Naive thymus-derived CD8-positive, alpha-beta T cell (primary cell): ENCODE measurements around the gene ABCG5. TPM values are rescaled to one million over a fixed set of nuclear protein-coding genes. Genes with fewer than 3 reads are reported as not detected.

Experiments
- ATAC-seq, 2 donors: fragments of 150-1000 bp; cut with Tn5 transposase in 1 of 2; sonication (Bioruptor Pico), chemical (Tn5 transposase) in 1 of 2; 1 replicate in 1 of 2; 2 replicates in 1 of 2; pipeline ENCODE4 v1.10.0; 2021; ENCODE audit warnings: mild to moderate bottlenecking in 2 of 2, moderate library complexity in 2 of 2
- POLR2A ChIA-PET: fragments of 350-600 bp; sonication (Branson Sonifier 250); formaldehyde crosslinking; loops from one replicate; lab custom pipeline; 2021; ENCODE audit warnings: antibody characterized with exemption; lab: Charles Lee
- DNase-seq, 10 donors: peaks; one replicate each; pipeline versions ENCODE4 v3.0.0 to v3.0.0-alpha.2; 2020 to 2022
- H3K27ac Mint-ChIP-seq, 10 donors: one replicate each; pipeline ENCODE4 v1.8.0; 2020 to 2022; ENCODE audit warnings: mild to moderate bottlenecking in 10 of 10, mixed read lengths in 10 of 10, moderate library complexity in 4 of 10, inconsistent platforms in 1 of 10
- H3K27me3 Mint-ChIP-seq, 5 donors: one replicate each; pipeline ENCODE4 v1.8.0; 2021 to 2022; ENCODE audit warnings: mixed read lengths in 5 of 5
- H3K36me3 Mint-ChIP-seq, 3 donors: one replicate each; pipeline ENCODE4 v1.8.0; 2020 to 2022; ENCODE audit warnings: mixed read lengths in 3 of 3, mild to moderate bottlenecking in 2 of 3, inconsistent platforms in 1 of 3
- H3K4me1 Mint-ChIP-seq, 4 donors: one replicate each; pipeline ENCODE4 v1.8.0; 2021 to 2022; ENCODE audit warnings: mixed read lengths in 4 of 4
- H3K4me3 Mint-ChIP-seq, 10 donors: one replicate each; pipeline ENCODE4 v1.8.0; 2020 to 2022; ENCODE audit warnings: mild to moderate bottlenecking in 10 of 10, mixed read lengths in 10 of 10, moderate library complexity in 6 of 10, inconsistent platforms in 1 of 10
- H3K9me3 Mint-ChIP-seq, 9 donors: one replicate each; pipeline ENCODE4 v1.8.0; 2020 to 2022; ENCODE audit warnings: mixed read lengths in 9 of 9, mild to moderate bottlenecking in 3 of 9, inconsistent platforms in 1 of 9, moderate library complexity in 1 of 9
- polyA plus RNA-seq, 3 donors: library from polyadenylated mRNA; unstranded; fragments of 300-500 nt; fragmentation: Illumina TruSeq; gene quantifications; one replicate each; pipeline ENCODE4 v1.2.3, GENCODE V29; 2021
- total RNA-seq, 8 experiments: library from RNA in 2 of 8; stranded (reverse) in 2 of 8; gene quantifications; one replicate each; pipeline ENCODE4 v1.2.3 and lab custom pipeline; 2021 to 2026

The ABCG5 gene
- total RNA-seq, result not detected
- not detected for polyA plus RNA-seq
- total RNA-seq (lab: John Stamatoyannopoulos, UW), result 0 reads per million in 6 experiments

DNA sequence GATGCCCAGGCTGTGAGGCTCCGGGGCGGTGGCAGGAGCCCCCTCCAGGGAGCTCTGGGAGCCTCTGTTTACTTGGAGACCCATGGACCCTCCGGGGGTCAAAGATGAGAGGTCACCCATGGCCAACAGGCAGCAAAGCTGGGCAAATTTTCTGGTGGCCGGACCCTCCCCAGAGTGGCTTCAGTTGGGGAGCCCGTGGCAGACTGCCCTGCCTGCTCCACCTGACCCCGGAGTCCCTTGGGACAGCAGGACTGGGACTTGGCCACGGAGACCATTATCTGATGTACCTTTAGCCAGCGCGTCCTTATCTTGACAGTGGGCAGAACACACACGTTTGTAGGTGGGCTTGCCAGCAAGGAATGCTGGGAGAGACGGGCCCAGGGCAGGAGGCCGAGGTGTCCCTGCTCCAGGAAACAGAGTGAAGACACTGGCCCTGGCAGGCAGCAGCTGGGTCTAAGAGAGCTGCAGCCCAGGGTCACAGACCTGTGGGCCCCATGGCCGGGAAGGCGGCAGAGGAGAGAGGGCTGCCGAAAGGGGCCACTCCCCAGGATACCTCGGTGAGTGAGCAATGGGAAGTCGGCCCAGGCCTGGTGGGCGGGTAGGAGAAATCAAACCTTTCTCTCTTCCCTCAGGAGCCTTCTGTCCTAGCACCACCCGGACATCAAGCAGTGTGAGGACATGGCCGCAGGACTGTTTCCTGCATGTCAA is at the start of gene ABCG5, which contains the start of gene ABCG8:
Gene ABCG5 (minus strand): TSS at position 280 of the 708 bp plus-strand sequence. CDS start 160 bp downstream, at position 120.
Gene ABCG8 (plus strand): TSS at position 412 of the 708 bp plus-strand sequence. CDS start 83 bp downstream, at position 495.
- no peak within 1 kb of the TSS for H3K4me3 Mint-ChIP-seq
- DNase-seq, result no peak
- POLR2A ChIA-PET, result no interaction called here
- no peak for ATAC-seq
- H3K36me3 Mint-ChIP-seq, result no peaks in the 10 kb centered on the region
- H3K27me3 Mint-ChIP-seq, result peaks cover 0 to 6% (median 0%) of the 10 kb centered on the region in 5 donors
- H3K9me3 Mint-ChIP-seq, result no peaks in the 10 kb centered on the region
- H3K4me1 Mint-ChIP-seq, result no peaks in the 10 kb centered on the region
- H3K27ac Mint-ChIP-seq, result peak within 1 kb of the TSS in 1 of 10 donors; percentile 21

DNA sequence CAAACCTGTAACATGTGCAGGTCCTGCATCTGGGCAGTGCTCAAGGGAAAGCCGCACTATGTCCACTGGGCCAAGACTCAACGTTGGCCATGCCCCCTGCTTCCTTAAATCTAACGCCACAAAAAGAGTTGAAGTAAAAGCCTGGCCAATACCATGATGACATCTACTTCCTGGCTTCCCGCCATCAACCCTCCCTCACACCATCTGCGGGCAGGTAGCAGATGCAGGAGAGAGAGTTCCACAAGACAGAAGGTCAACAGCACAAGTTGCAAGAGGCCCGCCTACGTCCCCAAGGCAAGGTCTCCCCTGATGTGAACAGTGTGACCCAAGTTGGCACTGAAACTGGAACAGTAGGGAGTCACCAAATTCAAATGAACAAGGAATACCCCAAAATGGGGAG is 48.5 kb upstream of the ABCG5 start:
- Mint-ChIP-seq H3K27ac (peak overlapping the region in 2 of 10 donors; percentile 31 to 34), H3K9me3 (no peaks in the 10 kb centered on the region), H3K36me3 (peaks cover 14 to 57% (median 35%) of the 10 kb centered on the region in 3 donors), H3K4me1 (no peaks in the 10 kb centered on the region), H3K4me3 (no peak overlapping the region), H3K27me3 (no peaks in the 10 kb centered on the region)
- ATAC-seq (no peak), DNase-seq (no peak)
- POLR2A ChIA-PET, result no interaction called here

DNA sequence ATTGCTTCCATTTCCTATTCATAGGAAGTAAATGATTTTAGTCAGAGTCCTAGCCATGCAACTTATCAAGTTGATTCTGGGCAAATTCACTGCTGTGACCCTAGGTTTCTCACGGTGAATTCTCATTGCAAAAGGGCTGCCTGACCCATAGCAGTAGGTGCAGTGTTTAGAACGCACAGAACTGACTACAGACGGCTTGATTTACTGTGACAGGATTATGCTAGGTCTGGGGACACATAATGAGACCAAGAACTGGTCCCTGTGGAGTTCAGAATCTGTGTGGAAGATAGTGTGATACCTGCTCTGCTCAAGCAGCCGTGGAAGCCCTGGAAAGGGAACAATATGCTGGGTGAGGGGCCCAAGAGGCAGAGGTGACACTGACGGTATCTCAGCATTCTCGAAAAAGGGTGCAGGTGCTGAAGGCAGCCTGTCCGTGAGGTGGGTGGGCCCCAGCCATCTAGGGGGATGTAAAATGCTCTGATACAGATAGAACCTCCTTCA is 46.5 kb upstream of the ABCG5 start:
- POLR2A ChIA-PET, result no interaction called here
- ATAC-seq (no peak), DNase-seq (no peak)
- Mint-ChIP-seq H3K27me3 (no peaks in the 10 kb centered on the region), H3K27ac (peak overlapping the region in 2 of 10 donors; percentile 7 to 51), H3K9me3 (no peaks in the 10 kb centered on the region), H3K4me3 (no peak overlapping the region), H3K4me1 (no peaks in the 10 kb centered on the region), H3K36me3 (peaks cover 14 to 37% (median 28%) of the 10 kb centered on the region in 3 donors)

DNA sequence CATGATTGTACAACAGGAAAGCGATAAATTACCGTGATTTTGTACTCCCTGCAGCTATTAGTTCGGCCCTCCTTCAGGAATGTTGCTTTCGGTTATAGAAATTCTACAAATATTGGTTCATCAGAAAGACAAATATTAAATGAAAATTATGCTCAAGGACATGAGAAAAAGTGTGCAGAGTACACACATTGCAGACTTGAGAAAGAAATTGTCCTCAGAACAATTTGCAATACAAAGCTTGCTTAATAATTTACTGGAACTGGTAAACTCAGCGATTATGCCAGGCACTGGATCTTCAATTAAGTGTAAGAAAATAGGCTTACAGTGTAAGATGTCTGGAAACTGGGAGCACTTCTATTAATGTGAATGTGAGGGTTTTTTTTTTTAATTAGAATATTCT is 46.0 kb upstream of the ABCG5 start:
- Mint-ChIP-seq H3K36me3 (peaks cover 14 to 32% (median 28%) of the 10 kb centered on the region in 3 donors), H3K4me3 (no peak overlapping the region), H3K4me1 (no peaks in the 10 kb centered on the region), H3K27me3 (no peaks in the 10 kb centered on the region), H3K9me3 (no peaks in the 10 kb centered on the region), H3K27ac (no peak overlapping the region)
- POLR2A ChIA-PET, result no interaction called here
- no peak for ATAC-seq
- no peak for DNase-seq

DNA sequence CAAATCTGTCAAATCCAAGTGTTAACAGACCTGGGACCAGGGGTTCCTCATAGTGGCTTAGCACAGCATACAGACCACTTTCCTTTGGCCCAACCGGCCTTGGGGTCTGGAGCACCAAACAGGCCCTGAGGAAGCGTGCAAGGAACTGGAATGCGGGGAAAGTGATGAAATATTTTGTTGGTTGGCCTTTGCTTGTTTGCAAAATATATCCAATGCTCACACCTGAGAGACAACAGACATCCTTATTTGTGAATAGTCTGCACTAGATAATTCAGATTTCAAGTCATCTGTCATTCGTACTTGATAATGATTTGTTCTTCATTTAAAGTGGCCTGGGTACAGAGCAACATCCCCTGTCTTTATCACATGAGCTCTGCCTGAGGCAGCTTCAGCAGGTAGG is 43.7 kb upstream of the ABCG5 start:
- Mint-ChIP-seq H3K9me3 (no peaks in the 10 kb centered on the region), H3K36me3 (peaks cover 2 to 9% (median 8%) of the 10 kb centered on the region in 3 donors), H3K4me1 (peaks cover 3 to 6% (median 5%) of the 10 kb centered on the region in 4 donors), H3K4me3 (no peak overlapping the region), H3K27ac (peak overlapping the region in 2 of 10 donors; percentile 13 to 37), H3K27me3 (peaks cover 0 to 5% (median under 1%) of the 10 kb centered on the region in 5 donors)
- POLR2A ChIA-PET, result no interaction called here
- no peak for DNase-seq
- ATAC-seq, result no peak

DNA sequence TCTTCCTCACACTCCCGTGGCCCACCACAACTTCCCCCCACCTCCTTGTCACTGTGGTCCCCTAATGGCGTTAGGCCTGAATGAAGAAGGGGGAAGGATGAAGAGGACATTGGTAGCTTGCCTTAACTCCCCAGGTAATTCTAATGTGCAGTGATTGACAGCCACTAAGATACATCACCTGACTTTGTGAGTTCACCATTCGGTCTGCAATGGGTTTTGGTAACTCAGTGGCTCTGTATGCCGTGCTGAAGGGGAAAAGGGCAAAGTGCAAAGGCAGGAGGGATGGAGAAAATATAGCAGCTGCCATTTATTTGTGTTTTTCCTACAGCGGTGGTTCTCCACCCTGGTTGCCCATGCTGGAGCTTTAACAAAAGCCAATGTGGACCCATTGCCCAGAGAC is 42.3 kb upstream of the ABCG5 start:
- no peak for ATAC-seq
- H3K36me3 Mint-ChIP-seq, result no peaks in the 10 kb centered on the region
- peaks cover 5 to 19% (median 14%) of the 10 kb centered on the region in 5 donors for H3K27me3 Mint-ChIP-seq
- DNase-seq, result no peak
- no peaks in the 10 kb centered on the region for H3K9me3 Mint-ChIP-seq
- H3K27ac Mint-ChIP-seq, result peak overlapping the region in 1 of 10 donors; percentile 65
- POLR2A ChIA-PET, result no interaction called here
- H3K4me1 Mint-ChIP-seq, result peaks cover 3 to 8% (median 6%) of the 10 kb centered on the region in 4 donors
- no peak overlapping the region for H3K4me3 Mint-ChIP-seq

DNA sequence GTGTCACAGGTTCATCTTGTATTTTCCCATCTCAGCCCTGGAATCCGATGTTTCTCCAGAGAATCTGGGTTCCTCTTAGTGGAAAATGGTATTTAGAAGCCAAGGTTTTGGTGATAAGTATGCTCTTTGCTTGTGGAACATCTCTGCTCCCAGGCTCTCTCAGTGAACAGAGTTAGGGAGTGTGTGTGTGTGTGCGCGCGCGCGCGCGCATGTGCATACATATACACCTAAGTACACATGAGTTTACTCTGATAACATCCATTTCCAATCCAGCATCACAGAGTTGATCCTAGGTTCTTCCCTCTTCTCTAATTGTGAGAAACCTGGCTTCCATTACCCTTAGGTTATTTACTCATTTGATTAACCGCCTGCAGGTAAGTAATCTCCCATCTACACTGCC is 41.8 kb upstream of the ABCG5 start:
- H3K27ac Mint-ChIP-seq, result peak overlapping the region in 1 of 10 donors; percentile 65
- DNase-seq, result no peak
- H3K4me1 Mint-ChIP-seq, result peaks cover 3 to 8% (median 6%) of the 10 kb centered on the region in 4 donors
- H3K4me3 Mint-ChIP-seq, result no peak overlapping the region
- ATAC-seq, result no peak
- H3K36me3 Mint-ChIP-seq, result no peaks in the 10 kb centered on the region
- no peaks in the 10 kb centered on the region for H3K9me3 Mint-ChIP-seq
- POLR2A ChIA-PET, result no interaction called here
- peaks cover 10 to 23% (median 16%) of the 10 kb centered on the region in 5 donors for H3K27me3 Mint-ChIP-seq

DNA sequence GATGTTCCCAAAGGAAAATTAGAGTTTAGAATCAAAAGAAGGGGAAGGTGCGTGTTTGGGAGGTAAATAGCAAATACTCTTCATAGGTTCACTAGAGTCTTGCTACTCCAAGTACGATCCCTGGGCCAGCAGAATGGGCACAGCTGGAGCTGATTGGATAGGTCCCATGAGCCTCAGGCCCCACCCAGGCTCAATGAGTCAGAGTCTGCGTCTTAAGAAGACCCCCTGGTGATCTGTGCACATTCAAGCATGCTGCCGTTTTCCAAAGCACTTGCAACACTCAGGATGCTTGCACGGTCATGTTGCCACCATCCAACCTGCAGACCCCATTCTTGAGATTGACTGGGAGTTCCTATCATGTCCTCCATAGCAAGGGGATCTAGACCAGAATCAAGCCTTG is 40.6 kb upstream of the ABCG5 start:
- Mint-ChIP-seq H3K4me1 (peaks cover 3 to 8% (median 6%) of the 10 kb centered on the region in 4 donors), H3K4me3 (no peak overlapping the region), H3K36me3 (no peaks in the 10 kb centered on the region), H3K9me3 (no peaks in the 10 kb centered on the region), H3K27me3 (peaks cover 10 to 26% (median 20%) of the 10 kb centered on the region in 5 donors), H3K27ac (no peak overlapping the region)
- POLR2A ChIA-PET, result no interaction called here
- ATAC-seq, result no peak
- no peak for DNase-seq

DNA sequence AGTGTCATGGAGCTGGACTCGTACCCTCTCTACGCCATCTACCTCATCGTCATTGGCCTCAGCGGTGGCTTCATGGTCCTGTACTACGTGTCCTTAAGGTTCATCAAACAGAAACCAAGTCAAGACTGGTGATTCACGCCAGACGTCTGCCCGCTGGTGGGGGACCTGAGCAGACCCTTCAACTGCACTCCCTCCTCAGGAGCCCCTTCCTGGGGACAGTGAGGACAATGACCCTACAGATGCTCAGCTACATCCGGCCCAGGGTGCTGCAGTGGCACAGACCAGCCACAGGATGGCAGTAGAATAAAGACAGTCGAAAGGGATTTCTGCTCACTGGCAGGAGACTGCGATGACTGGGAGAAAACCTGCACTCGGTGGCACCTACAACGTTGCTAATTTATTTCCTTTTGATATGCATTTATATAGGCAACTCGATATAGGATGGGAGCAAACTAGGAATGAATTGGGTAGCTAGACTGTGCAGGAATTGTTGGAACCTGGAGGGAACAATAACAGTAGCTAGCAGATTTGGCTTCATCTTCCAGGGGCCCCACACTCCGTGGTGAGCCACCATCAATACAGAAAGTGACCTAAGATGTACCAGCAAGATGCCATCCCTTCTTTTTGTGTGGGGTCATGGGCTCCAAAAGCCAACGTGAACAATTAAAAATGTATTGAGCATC is 39.3 kb upstream of the ABCG5 start:
- Mint-ChIP-seq H3K27me3 (peaks cover 13 to 38% (median 21%) of the 10 kb centered on the region in 5 donors), H3K4me1 (peaks cover 3 to 8% (median 6%) of the 10 kb centered on the region in 4 donors), H3K9me3 (no peaks in the 10 kb centered on the region), H3K36me3 (no peaks in the 10 kb centered on the region), H3K4me3 (peak overlapping the region in 6 of 10 donors; percentile 5 to 65 (median 47)), H3K27ac (no peak overlapping the region)
- POLR2A ChIA-PET, result no interaction called here
- ATAC-seq (peak; percentile 73 to 80), DNase-seq (peak; percentile 12 to 71 (median 45))

DNA sequence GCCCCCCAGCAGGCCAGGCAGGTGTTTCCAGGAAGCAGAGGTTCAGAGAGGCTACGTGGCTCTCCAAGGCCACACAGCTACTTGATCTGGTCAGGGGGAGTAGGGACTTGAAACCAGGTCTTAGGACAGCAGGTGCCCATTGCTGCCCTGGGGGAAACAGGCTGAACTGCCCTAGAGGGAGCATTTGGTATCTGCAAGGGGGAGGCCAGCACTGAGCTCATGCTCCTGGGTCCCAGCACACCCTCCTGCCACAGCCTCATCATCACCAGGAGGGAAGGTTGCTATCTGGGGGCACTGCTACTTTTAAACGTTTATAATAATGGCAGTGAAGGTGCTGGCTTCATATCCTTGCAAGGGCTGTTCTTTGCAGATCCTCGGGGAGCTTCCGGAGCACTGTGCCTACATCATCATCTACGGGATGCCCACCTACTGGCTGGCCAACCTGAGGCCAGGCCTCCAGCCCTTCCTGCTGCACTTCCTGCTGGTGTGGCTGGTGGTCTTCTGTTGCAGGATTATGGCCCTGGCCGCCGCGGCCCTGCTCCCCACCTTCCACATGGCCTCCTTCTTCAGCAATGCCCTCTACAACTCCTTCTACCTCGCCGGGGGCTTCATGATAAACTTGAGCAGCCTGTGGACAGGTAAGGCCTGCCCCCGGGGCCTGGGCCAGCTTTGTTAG is 36.3 kb upstream of the ABCG5 start:
- ATAC-seq (no peak), DNase-seq (no peak)
- POLR2A ChIA-PET, result no interaction called here
- Mint-ChIP-seq H3K27ac (no peak overlapping the region), H3K4me1 (peaks cover 3 to 8% (median 6%) of the 10 kb centered on the region in 4 donors), H3K4me3 (no peak overlapping the region), H3K9me3 (no peaks in the 10 kb centered on the region), H3K27me3 (peaks cover 17 to 67% (median 34%) of the 10 kb centered on the region in 5 donors), H3K36me3 (no peaks in the 10 kb centered on the region)

DNA sequence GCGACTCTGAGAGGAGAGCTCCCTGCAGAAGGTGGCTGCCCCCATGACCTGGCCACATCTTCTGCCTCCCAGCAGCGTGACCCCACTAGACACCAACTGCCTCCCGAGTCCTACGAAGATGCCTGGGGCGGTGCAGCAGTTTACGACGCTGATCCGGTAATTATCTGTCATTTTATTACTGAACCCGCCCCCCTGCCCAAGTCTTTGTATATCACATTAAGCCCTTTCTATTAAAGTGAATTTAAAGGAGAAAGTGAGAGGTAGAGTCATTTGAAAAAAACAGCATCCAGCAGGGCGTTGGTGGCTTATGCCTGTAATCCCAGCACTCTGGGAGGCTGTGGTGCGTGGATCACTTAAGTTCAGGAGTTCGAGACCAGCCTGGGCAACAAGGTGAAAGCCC is 33.5 kb upstream of the ABCG5 start:
- no peak overlapping the region for H3K27ac Mint-ChIP-seq
- ATAC-seq (no peak), DNase-seq (no peak)
- H3K27me3 Mint-ChIP-seq, result peaks cover 15 to 88% (median 45%) of the 10 kb centered on the region in 5 donors
- peaks cover 0 to 2% (median 0%) of the 10 kb centered on the region in 4 donors for H3K4me1 Mint-ChIP-seq
- no peaks in the 10 kb centered on the region for H3K9me3 Mint-ChIP-seq
- H3K36me3 Mint-ChIP-seq, result no peaks in the 10 kb centered on the region
- no peak overlapping the region for H3K4me3 Mint-ChIP-seq
- POLR2A ChIA-PET, result no interaction called here

DNA sequence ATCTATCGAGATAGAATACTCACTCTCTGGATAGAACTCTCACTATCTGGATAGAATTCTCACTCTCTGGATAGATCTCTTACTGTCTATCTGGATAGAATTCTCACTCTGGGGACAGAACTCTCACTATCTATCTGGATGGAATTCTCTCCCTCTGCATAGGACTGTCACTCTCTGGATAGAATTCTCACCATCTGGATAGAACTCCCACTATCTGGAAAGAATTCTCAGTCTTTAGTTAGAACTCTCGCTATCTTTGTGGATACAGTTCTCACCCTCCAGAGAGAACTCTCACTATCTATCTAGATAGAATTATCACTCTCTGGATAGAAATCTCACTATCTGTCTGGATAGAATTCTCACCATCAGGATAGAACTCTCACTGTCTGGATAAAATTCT is 16.7 kb upstream of the ABCG5 start:
- Mint-ChIP-seq H3K4me1 (no peaks in the 10 kb centered on the region), H3K27ac (no peak overlapping the region), H3K36me3 (no peaks in the 10 kb centered on the region), H3K27me3 (peaks cover 21 to 75% (median 58%) of the 10 kb centered on the region in 5 donors), H3K4me3 (no peak overlapping the region), H3K9me3 (no peaks in the 10 kb centered on the region)
- DNase-seq, result no peak
- no peak for ATAC-seq
- POLR2A ChIA-PET, result no interaction called here
